ENCODE results near the gene CYP19A1.

The CYP19A1 gene

GRCh38 chr15:51226576-51227210 is 111.7 kb downstream of the CYP19A1 start:
- TF ChIP-seq GATA3 (IDR thresholded peaks at IDR 0.05; ENCODE audit: low read depth, low read length): no peak
- no peak for TF ChIP-seq GATA2 (IDR thresholded peaks at IDR 0.05; ENCODE audit: low read depth, low read length)

DNA sequence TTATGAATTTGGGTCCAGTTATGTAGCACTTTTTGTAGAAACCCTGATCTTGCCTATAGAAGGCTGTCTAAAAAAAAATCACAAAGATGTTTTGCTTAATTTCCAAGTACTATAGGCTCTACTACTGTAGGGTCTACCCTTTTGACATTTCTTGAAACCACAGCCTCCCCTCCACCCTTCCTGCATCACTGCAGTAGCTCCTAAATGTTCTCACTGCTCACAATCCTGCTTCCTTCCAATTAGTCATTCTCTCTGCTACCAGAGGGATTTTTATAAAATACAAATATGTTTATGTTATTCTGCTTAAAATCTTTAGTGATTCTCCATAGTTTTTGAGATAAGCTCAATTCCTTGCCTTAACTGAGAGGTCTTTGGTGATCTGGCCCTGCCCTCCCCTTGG is 114.0 kb downstream of the CYP19A1 start:
- TF ChIP-seq GATA2 (IDR thresholded peaks at IDR 0.05; ENCODE audit: low read depth, low read length): no peak

GRCh38 chr15:51223771-51224229 is 114.6 kb downstream of the CYP19A1 start:
- TF ChIP-seq GATA2 (IDR thresholded peaks at IDR 0.05; ENCODE audit: low read depth, low read length) (no peak), GATA3 (IDR thresholded peaks at IDR 0.05; ENCODE audit: low read depth, low read length) (no peak)

GRCh38 chr15:51218299-51218938 is 120.0 kb downstream of the CYP19A1 start:
- TF ChIP-seq GATA2 (IDR thresholded peaks at IDR 0.05; ENCODE audit: low read depth, low read length) (no peak), GATA3 (IDR thresholded peaks at IDR 0.05; ENCODE audit: low read depth, low read length) (no peak)

GRCh38 chr15:51212909-51213308 is 125.5 kb downstream of the CYP19A1 start:
- TF ChIP-seq GATA3 (IDR thresholded peaks at IDR 0.05; ENCODE audit: low read depth, low read length) (no peak), GATA2 (IDR thresholded peaks at IDR 0.05; ENCODE audit: low read depth, low read length) (no peak)

DNA sequence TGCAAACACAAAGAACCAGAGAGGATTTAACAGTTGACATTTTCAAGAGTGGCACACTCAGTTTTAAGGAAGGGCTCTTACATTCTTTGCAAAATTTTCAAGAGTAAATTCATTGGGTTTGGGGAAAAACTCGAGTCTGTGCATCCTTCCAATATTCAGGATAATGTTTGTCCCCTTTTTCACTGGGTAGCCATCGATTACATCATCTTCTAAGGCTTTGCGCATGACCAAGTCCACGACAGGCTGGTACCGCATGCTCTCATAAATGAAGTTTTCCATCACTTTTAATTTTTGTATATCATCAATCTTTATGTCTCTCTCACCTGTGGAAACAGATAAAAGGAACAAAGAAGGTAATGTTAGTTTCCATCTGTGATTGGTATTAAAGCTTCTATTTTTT is 126.2 kb downstream of the CYP19A1 start:
- TF ChIP-seq GATA3 (IDR thresholded peaks at IDR 0.05; ENCODE audit: low read depth, low read length) (no peak), GATA2 (IDR thresholded peaks at IDR 0.05; ENCODE audit: low read depth, low read length) (no peak)

DNA sequence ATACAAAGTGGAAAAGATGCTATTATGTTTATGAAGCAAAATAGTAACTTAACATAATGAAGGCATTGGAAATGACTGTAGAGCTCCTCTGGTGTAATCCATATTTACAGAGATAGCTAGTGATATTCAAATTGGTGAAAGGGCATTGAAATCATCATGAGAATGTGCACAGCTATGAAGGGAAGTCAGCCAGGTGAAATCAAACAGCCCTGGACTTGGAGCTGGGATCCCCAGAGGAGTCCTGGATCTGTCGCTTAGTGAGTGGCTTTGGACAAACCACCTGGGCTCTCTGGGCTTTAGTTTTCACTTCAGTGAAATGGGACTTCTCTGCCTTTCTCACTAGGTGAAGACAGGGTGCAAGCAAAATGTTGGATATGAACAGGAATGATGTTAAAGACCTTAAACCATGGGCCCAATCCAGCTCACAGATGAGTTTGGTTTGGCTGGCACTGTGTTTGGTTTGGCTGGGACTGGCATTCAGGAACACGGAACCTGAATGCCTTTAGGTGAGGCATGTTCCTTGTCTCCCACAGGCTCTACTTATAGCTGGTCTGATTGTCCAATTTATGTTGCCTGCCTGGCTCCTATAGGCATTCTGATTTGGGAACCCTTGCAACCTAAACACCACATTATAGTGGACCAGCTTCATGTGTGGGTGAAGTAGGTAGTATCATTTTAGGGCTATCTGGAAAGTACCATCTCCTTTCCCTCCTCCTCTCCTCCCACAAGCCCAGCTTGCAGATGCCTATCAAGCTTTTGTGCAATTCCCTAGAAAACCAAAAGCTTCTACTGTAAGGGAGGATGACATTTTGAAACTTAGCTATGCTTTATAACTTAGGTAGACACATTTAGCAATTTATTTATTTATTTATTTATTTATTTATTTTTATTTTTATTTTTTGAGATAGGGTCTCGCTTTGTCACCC is 133.1 kb downstream of the CYP19A1 start:
- TF ChIP-seq GATA3 (IDR thresholded peaks at IDR 0.05; ENCODE audit: low read depth, low read length): no peak
- TF ChIP-seq GATA2 (IDR thresholded peaks at IDR 0.05; ENCODE audit: low read depth, low read length): no peak

GRCh38 chr15:51203797-51204196 is 134.6 kb downstream of the CYP19A1 start:
- TF ChIP-seq GATA2 (IDR thresholded peaks at IDR 0.05; ENCODE audit: low read depth, low read length) (no peak), GATA3 (IDR thresholded peaks at IDR 0.05; ENCODE audit: low read depth, low read length) (no peak)

DNA sequence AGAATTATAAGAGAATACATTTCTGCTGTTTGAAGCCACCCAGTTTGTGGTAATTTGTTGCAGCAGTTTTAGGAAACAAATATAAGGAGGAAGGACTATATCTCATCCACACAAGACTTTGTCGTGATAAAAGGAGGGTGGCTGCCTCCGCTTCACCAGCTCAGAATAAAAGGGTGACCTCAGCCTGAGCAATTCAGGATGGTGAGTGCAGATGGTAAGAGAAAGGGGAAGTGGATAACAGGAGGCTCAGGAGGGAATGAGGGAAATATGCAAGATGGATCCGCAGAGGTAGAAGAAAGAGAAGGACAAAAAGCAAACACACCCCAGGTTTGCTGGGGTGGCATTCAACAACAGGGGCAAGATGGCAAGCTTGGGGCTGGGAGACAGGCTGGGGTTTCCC is 135.6 kb downstream of the CYP19A1 start:
- TF ChIP-seq GATA3 (IDR thresholded peaks at IDR 0.05; ENCODE audit: low read depth, low read length) (no peak), GATA2 (IDR thresholded peaks at IDR 0.05; ENCODE audit: low read depth, low read length) (no peak)

- no peak for TF ChIP-seq GATA3 (IDR thresholded peaks at IDR 0.05; ENCODE audit: low read depth, low read length)
Measured at GRCh38 chr15:51201581-51201980, 136.8 kb downstream of the CYP19A1 start.

DNA sequence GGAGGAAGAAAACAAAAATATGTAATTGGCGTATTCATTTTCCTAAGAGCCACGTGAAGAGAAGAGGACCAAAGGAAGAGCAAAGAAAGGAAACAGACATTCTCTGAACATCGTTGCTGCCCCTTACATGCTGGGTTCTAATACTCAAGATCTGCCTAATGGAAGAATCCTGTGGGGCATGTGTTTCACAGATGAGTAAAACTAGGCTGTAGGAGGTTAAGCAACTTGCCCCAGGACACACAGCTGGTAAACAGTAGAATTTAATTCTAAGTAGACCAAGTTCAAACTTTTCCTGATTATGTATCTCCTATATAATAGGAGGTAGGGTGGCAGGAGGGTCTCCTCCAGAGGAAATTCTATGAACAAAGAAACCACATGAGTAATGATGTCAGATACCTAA is 137.6 kb downstream of the CYP19A1 start:
- TF ChIP-seq GATA2 (IDR thresholded peaks at IDR 0.05; ENCODE audit: low read depth, low read length): no peak
- TF ChIP-seq GATA3 (IDR thresholded peaks at IDR 0.05; ENCODE audit: low read depth, low read length): no peak

DNA sequence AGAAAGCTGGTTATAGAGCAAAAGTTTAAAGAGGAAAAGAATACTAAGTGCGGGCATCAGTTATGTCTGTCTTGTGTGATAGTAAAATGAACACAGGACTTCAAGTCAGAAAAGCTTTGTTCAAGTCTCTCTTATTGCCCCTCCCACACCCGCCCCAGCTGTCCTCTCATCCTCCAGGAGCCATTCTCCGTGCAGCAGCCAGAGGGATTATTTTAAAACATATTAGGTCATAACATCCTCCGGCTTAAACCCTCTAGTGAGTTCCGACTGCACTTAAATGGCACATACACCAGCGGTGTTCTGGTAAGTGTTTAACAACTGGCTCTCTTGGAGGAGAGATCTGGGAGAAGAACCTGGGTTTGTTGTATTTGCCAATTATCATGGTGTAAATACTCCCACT is 138.9 kb downstream of the CYP19A1 start:
- TF ChIP-seq GATA2 (IDR thresholded peaks at IDR 0.05; ENCODE audit: low read depth, low read length) (no peak), GATA3 (IDR thresholded peaks at IDR 0.05; ENCODE audit: low read depth, low read length) (no peak)

DNA sequence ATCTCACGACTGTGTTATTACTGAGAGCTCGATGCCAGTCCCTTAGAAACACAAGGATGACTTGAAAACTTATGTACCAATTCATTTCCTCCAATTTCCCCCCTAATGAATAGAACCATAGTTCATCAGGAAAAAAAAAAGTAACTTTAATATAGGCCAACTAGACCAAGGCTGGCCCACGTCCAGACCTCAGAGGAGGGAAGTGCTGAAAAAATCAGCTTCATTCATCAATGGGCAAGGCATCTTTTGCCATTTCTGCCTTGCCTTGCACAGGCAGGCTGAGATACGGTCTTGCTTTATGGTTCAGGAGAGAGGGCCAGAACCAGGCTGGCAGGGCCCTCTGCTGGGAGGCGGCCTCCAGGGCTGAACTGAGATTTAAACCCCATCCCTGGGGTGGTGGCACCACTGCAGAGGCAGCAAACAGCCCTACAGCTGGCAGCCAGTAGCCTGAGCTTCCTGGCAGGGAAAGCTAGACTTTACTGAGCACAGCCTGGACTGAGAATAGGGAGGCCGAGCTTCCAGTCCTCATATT is 139.6 kb downstream of the CYP19A1 start:
- TF ChIP-seq GATA3 (IDR thresholded peaks at IDR 0.05; ENCODE audit: low read depth, low read length): no peak

- TF ChIP-seq GATA3 (IDR thresholded peaks at IDR 0.05; ENCODE audit: low read depth, low read length) (no peak), GATA2 (IDR thresholded peaks at IDR 0.05; ENCODE audit: low read depth, low read length) (no peak)
Measured at GRCh38 chr15:51195459-51195858, 142.9 kb downstream of the CYP19A1 start.
